OCI-LY1 (cell line): ENCODE results near the gene ASB9.
"Not testable (repeated sequence)": the region's sequence is repeated elsewhere in the genome, so short reads cannot be mapped to it uniquely, and the experiment has no call there.

Experiments
- CTCF ChIP-seq: fragments of 200-600 bp; sonication (generic), shearing (Covaris generic); IDR thresholded peaks from 2 replicates; pipeline ENCODE4 v1.5.1; 2017; ENCODE audit warnings: mild to moderate bottlenecking, antibody characterized with exemption, low read length, moderate library complexity, mixed read lengths
- EZH2 ChIP-seq: fragments of 200-600 bp; sonication (generic), shearing (Covaris generic); IDR thresholded peaks from 2 replicates; pipeline ENCODE4 v1.8.0; 2017; ENCODE audit warnings: borderline replicate concordance, mixed run types, mild to moderate bottlenecking, antibody characterized with exemption, low read length, moderate library complexity, mixed read lengths

GRCh38 chrX:15273275-15273674 is 3.4 kb upstream of the ASB9 start:
- TF ChIP-seq CTCF, EZH2: not testable (repeated sequence)
